HEK293T (cell line): ENCODE results near the gene FKBP11.

Source experiments
- ARNT ChIP-seq: fragments of 450-650 bp; IDR thresholded peaks from 2 replicates; pipeline ENCODE4 v1.6.1; 2017; ENCODE audit warnings: mild to moderate bottlenecking
- ELF4 ChIP-seq: fragments of 450-650 bp; IDR thresholded peaks from 2 replicates; pipeline ENCODE4 v1.6.1; 2017; ENCODE audit warnings: antibody characterized with exemption
- FOXA1 ChIP-seq: fragments of 450-650 bp; IDR thresholded peaks from 2 replicates; pipeline ENCODE4 v1.6.1; 2016; ENCODE audit warnings: mild to moderate bottlenecking
- FOXK2 ChIP-seq: fragments of 450-650 bp; IDR thresholded peaks from 2 replicates; pipeline ENCODE4 v1.6.1; 2016; ENCODE audit warnings: mild to moderate bottlenecking
- FOXM1 ChIP-seq: fragments of 450-650 bp; IDR thresholded peaks from 2 replicates; pipeline ENCODE4 v1.6.1; 2017; ENCODE audit warnings: mild to moderate bottlenecking, borderline replicate concordance
- LEF1 ChIP-seq: fragments of 450-650 bp; IDR thresholded peaks from 2 replicates; pipeline ENCODE4 v1.6.1; 2017; ENCODE audit warnings: mild to moderate bottlenecking, borderline replicate concordance
- NFRKB ChIP-seq: fragments of 450-650 bp; IDR thresholded peaks from 2 replicates; pipeline ENCODE4 v1.6.1; 2016; ENCODE audit warnings: mild to moderate bottlenecking, moderate library complexity
- PKNOX1 ChIP-seq: fragments of 450-650 bp; IDR thresholded peaks from 2 replicates; pipeline ENCODE4 v1.6.1; 2016
- SP1 ChIP-seq: fragments of 450-650 bp; IDR thresholded peaks from 2 replicates; pipeline ENCODE4 v1.6.1; 2017
- SUZ12 ChIP-seq: fragments of 450-650 bp; IDR thresholded peaks from 2 replicates; pipeline ENCODE4 v1.6.1; 2016; ENCODE audit warnings: mild to moderate bottlenecking

GRCh38 chr12:48940181-48940580 lies 14.9 kb upstream of the FKBP11 start:
- TF ChIP-seq FOXM1, result no peak
- TF ChIP-seq FOXA1, result no peak
- TF ChIP-seq SUZ12, result no peak
- no peak for TF ChIP-seq PKNOX1
- no peak for TF ChIP-seq NFRKB
- TF ChIP-seq SP1, result no peak
- no peak for TF ChIP-seq LEF1
- no peak for TF ChIP-seq ARNT
- no peak for TF ChIP-seq ELF4
- no peak for TF ChIP-seq FOXK2
